ENCODE measurements around the gene KIF5C. TPM values are rescaled to one million over a fixed set of nuclear protein-coding genes. Genes with fewer than 3 reads are reported as not detected.

The KIF5C gene
- total RNA-seq, 2 experiments from 2014 or later: 8.1 to 22.2 TPM

DNA sequence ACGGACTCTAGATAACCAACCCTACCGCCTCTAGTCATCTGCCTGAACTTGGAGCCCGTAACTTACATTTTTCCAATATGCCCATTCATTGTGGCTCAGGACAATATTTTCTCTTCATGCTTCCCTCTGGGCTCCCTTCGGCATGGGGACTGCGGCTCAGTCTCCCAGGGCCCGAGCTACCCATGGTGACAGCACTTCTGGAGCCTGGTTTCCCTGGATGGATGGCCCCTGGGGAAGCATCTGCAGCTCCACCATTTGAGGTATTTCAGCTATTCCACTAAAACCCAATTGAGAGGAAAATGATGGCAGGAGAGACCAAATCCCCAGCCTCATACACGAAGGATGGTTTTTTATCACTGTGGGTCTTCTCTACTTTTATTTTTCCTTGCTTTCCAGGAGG, 74.3 kb downstream of the KIF5C start:
- no peaks in the 10 kb centered on the region for H3K9me2 ChIP-seq (ENCODE audit: insufficient read depth, low read length)
- no peaks in the 10 kb centered on the region for H4K20me1 ChIP-seq (ENCODE audit: insufficient read depth, low read length)
- no peak overlapping the region for H3K27ac ChIP-seq (ENCODE audit: low read depth, low read length, poor library complexity, severe bottlenecking)
- DNase-seq (ENCODE audit: low spot score): no peak
- no peaks in the 10 kb centered on the region for H3K9me3 ChIP-seq (ENCODE audit: low read length)
- no TSS peak for BruUV-seq (replicated peaks)
- H3K4me3 ChIP-seq (ENCODE audit: low read depth, low read length, poor library complexity, severe bottlenecking): no peak overlapping the region
- POLR2A ChIA-PET: interaction anchor here (0.5 to 0.6 kb wide), 2 partner anchors 59 to 250 kb away, joined by 3 to 5 read pairs; no protein-coding TSS in a partner anchor
- H2AFZ ChIP-seq (ENCODE audit: low read length): no peak overlapping the region
- peaks cover 36% of the 10 kb centered on the region for H3K36me3 ChIP-seq (ENCODE audit: insufficient read depth, low read length)
- no peak overlapping the region for H3K4me2 ChIP-seq (ENCODE audit: low read length)
- CTCF ChIA-PET (ENCODE audit: unreplicated experiment): no interaction called here
- no peak for TF ChIP-seq EZH2phosphoT487 (IDR thresholded peaks at IDR 0.05; ENCODE audit: borderline replicate concordance, low read depth, low read length)
- no peak for TF ChIP-seq CTCF (conservative IDR thresholded peaks at IDR 0.05; ENCODE audit: low read length)
- no peaks in the 10 kb centered on the region for H3K79me2 ChIP-seq (ENCODE audit: insufficient read depth, low read depth, low read length)
- intact Hi-C loops (cut with micrococcal nuclease; ENCODE audit: unreplicated experiment): no loop called here
- H3K4me1 ChIP-seq (ENCODE audit: insufficient read depth, low read length, poor library complexity, severe bottlenecking): no peaks in the 10 kb centered on the region

- Histone ChIP-seq H4K20me1 (ENCODE audit: insufficient read depth, low read length) (no peaks in the 10 kb centered on the region), H3K36me3 (ENCODE audit: insufficient read depth, low read length) (peaks cover 34% of the 10 kb centered on the region), H3K27ac (ENCODE audit: low read depth, low read length, poor library complexity, severe bottlenecking) (no peak overlapping the region), H3K79me2 (ENCODE audit: insufficient read depth, low read depth, low read length) (no peaks in the 10 kb centered on the region), H3K9me2 (ENCODE audit: insufficient read depth, low read length) (no peaks in the 10 kb centered on the region), H3K4me2 (ENCODE audit: low read length) (no peak overlapping the region), H3K9me3 (ENCODE audit: low read length) (no peaks in the 10 kb centered on the region), H3K4me3 (ENCODE audit: low read depth, low read length, poor library complexity, severe bottlenecking) (no peak overlapping the region), H3K4me1 (ENCODE audit: insufficient read depth, low read length, poor library complexity, severe bottlenecking) (no peaks in the 10 kb centered on the region), H2AFZ (ENCODE audit: low read length) (no peak overlapping the region)
- no peak for DNase-seq (ENCODE audit: low spot score)
- ChIA-PET CTCF (ENCODE audit: unreplicated experiment) (interaction anchor here (0.5 kb wide), 1 partner anchor 65 kb away, joined by 10 read pairs; no protein-coding TSS in a partner anchor), POLR2A (interaction anchor here (1.0 kb wide), 1 partner anchor 30 kb away, joined by 5 read pairs; no protein-coding TSS in a partner anchor)
- no TSS peak for BruUV-seq (replicated peaks)
- intact Hi-C loops (cut with micrococcal nuclease; ENCODE audit: unreplicated experiment): no loop called here
- TF ChIP-seq CTCF (conservative IDR thresholded peaks at IDR 0.05; ENCODE audit: low read length) (no peak), EZH2phosphoT487 (IDR thresholded peaks at IDR 0.05; ENCODE audit: borderline replicate concordance, low read depth, low read length) (no peak)
These were observed 77.6 kb downstream of the KIF5C start for GRCh38 chr2:148952621-148953020.

DNA sequence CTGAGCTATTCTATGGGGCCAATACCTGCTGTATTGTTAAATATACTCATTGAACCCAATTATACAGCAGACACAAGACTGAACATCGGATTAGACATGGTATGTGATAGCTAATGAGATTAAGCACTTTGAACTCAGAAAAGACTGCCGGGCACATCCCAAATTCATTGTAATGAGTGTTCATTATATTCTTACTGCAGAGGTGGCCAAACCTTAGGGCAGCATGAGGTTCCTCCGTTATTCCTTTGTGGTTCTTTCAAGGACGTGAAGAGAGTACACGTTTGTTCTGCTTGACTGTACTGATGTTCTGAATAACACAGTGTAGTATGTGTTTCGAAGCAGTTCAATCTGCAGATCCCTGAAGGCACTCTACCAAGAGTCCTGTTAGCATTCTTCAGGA, 78.4 kb downstream of the KIF5C start:
- intact Hi-C loops (cut with micrococcal nuclease; ENCODE audit: unreplicated experiment): no loop called here

More for the DNA sequence above, 78.4 kb downstream of the KIF5C start:
- TF ChIP-seq CTCF (conservative IDR thresholded peaks at IDR 0.05; ENCODE audit: low read length): no peak
- TF ChIP-seq EZH2phosphoT487 (IDR thresholded peaks at IDR 0.05; ENCODE audit: borderline replicate concordance, low read depth, low read length): no peak
- H3K4me3 ChIP-seq (ENCODE audit: low read depth, low read length, poor library complexity, severe bottlenecking): no peak overlapping the region
- no peak overlapping the region for H3K27ac ChIP-seq (ENCODE audit: low read depth, low read length, poor library complexity, severe bottlenecking)
- BruUV-seq (replicated peaks): no TSS peak
- H3K4me2 ChIP-seq (ENCODE audit: low read length): no peak overlapping the region
- POLR2A ChIA-PET: interaction anchor here (0.6 to 1.0 kb wide), 2 partner anchors 31 to 165 kb away, joined by 3 to 5 read pairs; no protein-coding TSS in a partner anchor
- H3K36me3 ChIP-seq (ENCODE audit: insufficient read depth, low read length): peaks cover 38% of the 10 kb centered on the region
- CTCF ChIA-PET (ENCODE audit: unreplicated experiment): no interaction called here
- no peak overlapping the region for H2AFZ ChIP-seq (ENCODE audit: low read length)
- H3K9me3 ChIP-seq (ENCODE audit: low read length): no peaks in the 10 kb centered on the region
- H3K4me1 ChIP-seq (ENCODE audit: insufficient read depth, low read length, poor library complexity, severe bottlenecking): no peaks in the 10 kb centered on the region
- no peaks in the 10 kb centered on the region for H3K79me2 ChIP-seq (ENCODE audit: insufficient read depth, low read depth, low read length)
- no peaks in the 10 kb centered on the region for H3K9me2 ChIP-seq (ENCODE audit: insufficient read depth, low read length)
- H4K20me1 ChIP-seq (ENCODE audit: insufficient read depth, low read length): no peaks in the 10 kb centered on the region
- no peak for DNase-seq (ENCODE audit: low spot score)

All from OCI-LY7 (cell line).